Breast epithelium (tissue), 4 donors: ENCODE data around the gene TNNT1. TPM values are rescaled to one million over a fixed set of nuclear protein-coding genes. Genes with fewer than 3 reads are reported as not detected.

Experiments used
- DNase-seq, 2 donors: peaks; one replicate each; pipeline ENCODE4 v3.0.0-alpha.2; 2019; ENCODE audit warnings: low spot score in 2 of 2
- H3K27ac ChIP-seq, 2 donors: fragments of 200-600 bp; sonication (generic) in 1 of 2; one replicate each; pipeline ENCODE4 v1.5.1; 2016 to 2019; ENCODE audit warnings: mild to moderate bottlenecking in 1 of 2
- H3K27me3 ChIP-seq, 2 donors: fragments of 200-600 bp; sonication (generic) in 1 of 2; one replicate each; pipeline versions ENCODE4 v1.5.1 to v1.6.0; 2017 to 2019; ENCODE audit warnings: control low read depth in 1 of 2, mild to moderate bottlenecking in 1 of 2
- H3K36me3 ChIP-seq: fragments of 200-600 bp; one replicate; pipeline ENCODE4 v1.5.1; 2019
- H3K4me1 ChIP-seq, 2 donors: fragments of 200-600 bp; sonication (generic); one replicate each; pipeline ENCODE4 v1.5.1; 2016 to 2019; ENCODE audit warnings: control low read depth in 1 of 2
- H3K4me3 ChIP-seq, 3 donors: fragments of 200-600 bp; sonication (generic); 1 replicate in 2 of 3; 2 replicates in 1 of 3; pipeline ENCODE4 v1.5.1; 2016 to 2019; ENCODE audit warnings: mild to moderate bottlenecking in 3 of 3, moderate library complexity in 2 of 3
- H3K9me3 ChIP-seq, 2 donors: fragments of 200-600 bp; sonication (generic) in 1 of 2; one replicate each; pipeline ENCODE4 v1.5.1; 2016 to 2019; ENCODE audit warnings: control low read depth in 1 of 2
- POLR2A ChIP-seq: fragments of 450-650 bp; IDR thresholded peaks from one replicate; pipeline ENCODE4 v1.6.1; 2016; ENCODE audit warnings: antibody characterized with exemption, mild to moderate bottlenecking, moderate library complexity
- POLR2AphosphoS5 ChIP-seq, 3 donors: sonication (generic); formaldehyde crosslinking; IDR thresholded peaks; one replicate each; pipeline ENCODE4 v1.6.1; 2017; ENCODE audit warnings: antibody characterized with exemption in 3 of 3
- intact Hi-C: fragments of 100-400 bp; cut with DNase I; formaldehyde crosslinking; loops from one replicate; pipeline ENCODE4 v1.15.1; 2023; ENCODE audit warnings: low total_unique reads
- total RNA-seq, 3 donors: library from RNA; depleted of rRNA; stranded (reverse); fragments of >200 nt; gene quantifications; one replicate each; pipeline ENCODE4 v1.1.0, GENCODE V29; 2016
- TF ChIP-seq, protein P1 (sequence below), 3 donors: fragments of 450-650 bp; IDR thresholded peaks; one replicate each; pipeline ENCODE4 v1.5.1; 2016 to 2017; ENCODE audit warnings: antibody characterized with exemption in 3 of 3, mild to moderate bottlenecking in 3 of 3, moderate library complexity in 3 of 3

TNNT1 gene
- total RNA-seq, 3 donors from 2014 or later: 3.7 to 7.2 TPM; not detected in 1

- TF ChIP-seq, protein P1, sequence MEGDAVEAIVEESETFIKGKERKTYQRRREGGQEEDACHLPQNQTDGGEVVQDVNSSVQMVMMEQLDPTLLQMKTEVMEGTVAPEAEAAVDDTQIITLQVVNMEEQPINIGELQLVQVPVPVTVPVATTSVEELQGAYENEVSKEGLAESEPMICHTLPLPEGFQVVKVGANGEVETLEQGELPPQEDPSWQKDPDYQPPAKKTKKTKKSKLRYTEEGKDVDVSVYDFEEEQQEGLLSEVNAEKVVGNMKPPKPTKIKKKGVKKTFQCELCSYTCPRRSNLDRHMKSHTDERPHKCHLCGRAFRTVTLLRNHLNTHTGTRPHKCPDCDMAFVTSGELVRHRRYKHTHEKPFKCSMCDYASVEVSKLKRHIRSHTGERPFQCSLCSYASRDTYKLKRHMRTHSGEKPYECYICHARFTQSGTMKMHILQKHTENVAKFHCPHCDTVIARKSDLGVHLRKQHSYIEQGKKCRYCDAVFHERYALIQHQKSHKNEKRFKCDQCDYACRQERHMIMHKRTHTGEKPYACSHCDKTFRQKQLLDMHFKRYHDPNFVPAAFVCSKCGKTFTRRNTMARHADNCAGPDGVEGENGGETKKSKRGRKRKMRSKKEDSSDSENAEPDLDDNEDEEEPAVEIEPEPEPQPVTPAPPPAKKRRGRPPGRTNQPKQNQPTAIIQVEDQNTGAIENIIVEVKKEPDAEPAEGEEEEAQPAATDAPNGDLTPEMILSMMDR (IDR thresholded peaks at IDR 0.05): no peak
- peak; percentile 42 to 93 (median 49) for TF ChIP-seq POLR2AphosphoS5 (IDR thresholded peaks at IDR 0.05)
- no peak for TF ChIP-seq POLR2A
- intact Hi-C loops: no loop called here
- no peaks in the 10 kb centered on the region for H3K27me3 ChIP-seq
- DNase-seq: peak in 1 of 2 donors; percentile 66
- no peaks in the 10 kb centered on the region for H3K36me3 ChIP-seq
- no peaks in the 10 kb centered on the region for H3K4me1 ChIP-seq
- no peak overlapping the region for H3K4me3 ChIP-seq
- H3K27ac ChIP-seq: peak overlapping the region; percentile 56 to 92
- H3K9me3 ChIP-seq: no peaks in the 10 kb centered on the region
Measured at GRCh38 chr19:55189403-55189835, 40.4 kb upstream of the TNNT1 start.

DNA sequence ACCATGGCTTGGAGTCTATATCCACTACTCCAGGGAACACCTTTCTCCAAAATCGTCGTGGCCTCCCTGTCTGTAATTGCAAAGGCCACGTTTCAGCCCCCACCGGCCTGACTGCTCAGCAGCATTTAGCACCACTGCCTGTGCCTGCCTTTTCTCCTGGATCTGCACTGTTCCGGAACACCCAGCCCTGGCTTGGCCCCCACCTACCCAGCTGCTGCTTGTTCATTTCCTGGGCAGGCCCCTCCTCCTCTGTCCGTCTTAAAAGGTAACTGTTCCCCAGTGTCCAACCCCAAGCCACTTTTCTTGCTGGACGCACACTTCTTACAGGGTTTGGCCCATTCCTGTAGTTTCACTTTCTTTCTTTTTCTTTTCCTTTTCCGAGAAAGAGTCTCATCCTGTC, 39.6 kb upstream of the TNNT1 start:
- Histone ChIP-seq H3K4me1 (no peaks in the 10 kb centered on the region), H3K27me3 (peaks cover 0 to 1% of the 10 kb centered on the region in 2 donors), H3K27ac (peak overlapping the region; percentile 56 to 92), H3K9me3 (no peaks in the 10 kb centered on the region), H3K4me3 (no peak overlapping the region), H3K36me3 (no peaks in the 10 kb centered on the region)
- intact Hi-C loops: no loop called here
- no peak for TF ChIP-seq POLR2AphosphoS5 (IDR thresholded peaks at IDR 0.05)
- TF ChIP-seq POLR2A: no peak
- TF ChIP-seq, protein P1 (IDR thresholded peaks at IDR 0.05): no peak
- no peak for DNase-seq

GRCh38 chr19:55186080-55186479, 37.1 kb upstream of the TNNT1 start:
- intact Hi-C loops: no loop called here
- TF ChIP-seq POLR2A (no peak), POLR2AphosphoS5 (IDR thresholded peaks at IDR 0.05) (no peak)
- TF ChIP-seq, protein P1 (IDR thresholded peaks at IDR 0.05): no peak
- H3K27me3 ChIP-seq: peaks cover 0 to 20% of the 10 kb centered on the region in 2 donors
- no peaks in the 10 kb centered on the region for H3K4me1 ChIP-seq
- H3K4me3 ChIP-seq: no peak overlapping the region
- H3K27ac ChIP-seq: no peak overlapping the region
- no peaks in the 10 kb centered on the region for H3K36me3 ChIP-seq
- no peak for DNase-seq
- no peaks in the 10 kb centered on the region for H3K9me3 ChIP-seq

DNA sequence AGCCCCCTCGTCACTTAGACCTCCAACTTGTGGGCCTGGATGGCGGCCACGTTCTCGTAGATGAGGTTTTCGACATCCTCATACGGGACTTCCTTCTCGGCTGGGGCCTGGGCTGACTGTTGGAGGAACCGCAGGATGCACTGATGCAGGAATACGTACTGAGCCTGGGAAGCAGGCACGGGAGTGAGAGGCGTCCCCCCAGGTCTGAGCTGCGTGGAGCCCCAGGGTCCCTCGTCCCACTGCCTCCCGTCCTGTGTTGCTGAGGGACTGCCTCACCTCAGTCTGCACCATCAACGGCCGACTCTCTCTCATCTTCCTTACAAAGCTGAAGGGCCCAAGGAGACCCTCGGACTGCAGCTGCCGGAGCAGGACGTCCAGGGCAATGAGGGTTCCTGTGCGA, 32.7 kb upstream of the TNNT1 start:
- no peak for DNase-seq
- H3K36me3 ChIP-seq: no peaks in the 10 kb centered on the region
- H3K27ac ChIP-seq: no peak overlapping the region
- no peaks in the 10 kb centered on the region for H3K9me3 ChIP-seq
- peaks cover 0 to 62% of the 10 kb centered on the region in 2 donors for H3K27me3 ChIP-seq
- intact Hi-C loops: no loop called here
- peaks cover 0 to 4% of the 10 kb centered on the region in 2 donors for H3K4me1 ChIP-seq
- no peak overlapping the region for H3K4me3 ChIP-seq
- TF ChIP-seq POLR2A: no peak
- TF ChIP-seq, protein P1 (IDR thresholded peaks at IDR 0.05): no peak
- no peak for TF ChIP-seq POLR2AphosphoS5 (IDR thresholded peaks at IDR 0.05)

- peaks cover 0 to 4% of the 10 kb centered on the region in 2 donors for H3K4me1 ChIP-seq
- peak within 1 kb of the TSS in 2 of 3 donors; percentile 30 to 56 for H3K4me3 ChIP-seq
- intact Hi-C loops: loop anchor here (10.0 kb wide), 1 partner anchor 1475 kb away; no protein-coding TSS in a partner anchor
- TF ChIP-seq POLR2A: no peak
- TF ChIP-seq POLR2AphosphoS5 (IDR thresholded peaks at IDR 0.05): no peak
- TF ChIP-seq, protein P1 (IDR thresholded peaks at IDR 0.05): no peak
- H3K27ac ChIP-seq: no peak within 1 kb of the TSS
- no peak for DNase-seq
- H3K27me3 ChIP-seq: peaks cover 4 to 80% of the 10 kb centered on the region in 2 donors
- H3K36me3 ChIP-seq: no peaks in the 10 kb centered on the region
- no peaks in the 10 kb centered on the region for H3K9me3 ChIP-seq
Measured at GRCh38 chr19:55179606-55180484, 30.8 kb upstream of the TNNT1 start, which contains the start of gene SYT5. Gene SYT5, minus strand, starts transcription at chr19:55180289. Its CDS starts 1,248 bp downstream, at chr19:55179041.
